GM21515 (cell line): ENCODE measurements around the gene EARS2.
"Not testable (repeated sequence)": the region's sequence is repeated elsewhere in the genome, so short reads cannot be mapped to it uniquely, and the experiment has no call there.

ENCODE experiments used
- ATAC-seq: cut with Tn5 transposase; IDR thresholded peaks from one replicate; pipeline ENCODE4 v1.9.1; 2021; ENCODE audit not compliant: unreplicated experiment

EARS2 gene

GRCh38 chr16:23485257-23485614 lies 71.9 kb downstream of the EARS2 start:
- no peak for ATAC-seq

GRCh38 chr16:23484510-23485256 lies 72.5 kb downstream of the EARS2 start:
- no peak for ATAC-seq

DNA sequence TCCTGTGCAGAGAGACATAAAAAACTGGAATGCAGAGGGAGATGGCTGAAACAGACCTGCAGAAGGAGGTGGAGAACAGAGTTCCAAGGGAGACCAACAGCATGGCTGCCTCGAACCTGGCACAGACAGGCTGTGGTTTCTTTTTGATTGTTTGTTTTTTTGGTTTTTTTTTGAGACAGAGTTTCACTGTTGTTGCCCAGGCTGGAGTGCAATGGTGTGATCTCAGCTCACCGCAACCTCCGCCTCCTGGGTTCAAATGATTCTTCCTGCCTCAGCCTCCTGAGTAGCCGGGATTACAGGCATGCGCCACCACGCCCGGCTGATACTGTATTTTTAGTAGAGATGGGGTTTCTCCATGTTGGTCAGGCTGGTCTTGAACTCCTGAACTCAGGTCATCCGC lies 73.7 kb downstream of the EARS2 start:
- ATAC-seq: not testable (repeated sequence)

DNA sequence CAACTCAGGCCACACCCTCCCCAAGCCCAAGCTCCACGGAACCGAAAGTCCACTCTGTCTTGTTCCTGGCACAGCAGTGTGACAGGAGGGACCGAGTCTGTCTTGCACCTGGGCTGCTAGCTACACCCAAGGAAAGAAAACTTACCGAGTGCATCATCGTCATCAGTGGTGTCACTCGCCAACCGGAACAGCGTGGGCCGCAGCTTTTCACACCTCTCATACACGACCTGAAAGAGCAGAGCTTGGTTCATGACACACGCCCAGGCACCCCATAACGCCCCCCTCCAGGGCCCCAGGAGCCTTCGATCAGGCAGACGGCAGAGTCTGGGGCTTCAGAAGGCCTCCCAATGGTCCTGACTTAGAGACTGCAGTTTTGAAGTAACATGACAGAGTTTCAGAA lies 74.4 kb downstream of the EARS2 start:
- no peak for ATAC-seq

GRCh38 chr16:23480257-23480656 lies 76.9 kb downstream of the EARS2 start:
- ATAC-seq: no peak

DNA sequence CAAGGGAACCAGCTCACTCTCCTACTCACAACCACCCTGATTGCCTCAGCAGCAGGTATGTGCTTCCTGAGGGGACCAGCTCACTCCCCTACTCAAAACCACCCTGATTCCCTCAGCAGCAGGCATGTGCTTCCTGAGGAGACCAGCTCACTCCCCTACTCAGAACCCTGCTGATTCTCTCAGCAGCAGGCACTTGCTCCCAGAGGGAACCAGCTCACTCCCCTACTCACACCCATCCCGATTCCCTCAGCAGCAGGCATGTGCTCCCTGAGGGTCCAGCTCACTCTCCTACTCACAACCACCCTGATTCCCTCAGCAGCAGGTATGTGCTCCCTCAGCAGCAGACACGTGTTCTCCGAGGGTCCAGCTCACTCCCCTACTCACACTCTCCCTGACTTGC lies 78.0 kb downstream of the EARS2 start:
- no peak for ATAC-seq

GRCh38 chr16:23478566-23478965 lies 78.6 kb downstream of the EARS2 start:
- no peak for ATAC-seq

- ATAC-seq: no peak
These were observed 80.9 kb downstream of the EARS2 start for GRCh38 chr16:23476289-23476688.
